K562 (cell line): Measurements from ENCODE around the gene EPHB1. TPM values are rescaled to one million over a fixed set of nuclear protein-coding genes. Genes with fewer than 3 reads are reported as not detected.

Experiments used
- ATAC-seq: fragments of 200-7000 bp; cut with Tn5 transposase; 3 replicates; pipeline ENCODE4 v1.9.1; 2020; ENCODE audit warnings: moderate library complexity
- BruUV-seq: library from RNA; stranded (reverse); fragments of 400-500 nt; replicated peaks from 2 replicates; lab custom pipeline; 2021; lab: Mats Ljungman, UMichigan
- CTCF ChIA-PET: fragments of 300-600 bp; formaldehyde crosslinking; extraction: SDS; loops from one replicate; lab custom pipeline; 2021; ENCODE audit warnings: low intra/inter-chr PET ratio; lab: Yijun Ruan, JAX
- POLR2A ChIA-PET: fragments of 300-600, 350-650 bp; sonication (Branson Sonifier 250); formaldehyde crosslinking; extraction: SDS; loops from one replicate; lab custom pipeline; 2021; ENCODE audit warnings: antibody characterized with exemption, inconsistent platforms; lab: Yijun Ruan, JAX
- DNase-seq, 4 experiments: peaks; one replicate each; pipeline versions ENCODE4 v3.0.0 to v3.0.0-alpha.2; 2011 to 2018; ENCODE audit warnings: low spot score in 3 of 4, mixed read lengths in 3 of 4; ENCODE audit errors: extremely low read depth in 1 of 4
- FAIRE-seq: peaks from 2 replicates; lab custom pipeline; 2011; peaks lifted over from hg19 to GRCh38; lab: Jason Lieb, UNC
- H2AFZ ChIP-seq: 2 replicates; pipeline ENCODE4 v1.6.0; 2011; ENCODE audit warnings: low read depth, low read length, control low read depth, inconsistent platforms
- H3K27ac ChIP-seq: fragments of 200-600 bp; 3 replicates; pipeline ENCODE4 v1.8.0; 2011; ENCODE audit warnings: low read depth, mild to moderate bottlenecking, control low read depth, inconsistent platforms, low read length, moderate library complexity, mixed read lengths; ENCODE audit errors: extremely low read depth
- H3K27me3 ChIP-seq, 2 experiments: fragments of 300-600 bp in 1 of 2; 2 replicates in 1 of 2; 3 replicates in 1 of 2; pipeline versions ENCODE4 v1.6.0 to v1.8.0; 2011; ENCODE audit warnings: inconsistent platforms in 2 of 2, low read length in 2 of 2, mild to moderate bottlenecking in 1 of 2, mixed read lengths in 1 of 2, moderate library complexity in 1 of 2; ENCODE audit not compliant: control insufficient read depth in 2 of 2, insufficient read depth in 2 of 2
- H3K36me3 ChIP-seq: fragments of 300-600 bp; 3 replicates; pipeline ENCODE4 v1.8.0; 2011; ENCODE audit warnings: mild to moderate bottlenecking, low read length, inconsistent platforms; ENCODE audit not compliant: control insufficient read depth, insufficient read depth
- H3K4me1 ChIP-seq, 2 experiments: fragments of 200-600 bp in 1 of 2; replicated peaks in 1 of 2; 2 replicates in 1 of 2; 3 replicates in 1 of 2; pipeline versions ENCODE4 v1.5.1 to v1.8.0; 2011; ENCODE audit warnings: inconsistent platforms in 2 of 2, low read length in 2 of 2, mild to moderate bottlenecking in 1 of 2, mixed read lengths in 1 of 2, moderate library complexity in 1 of 2; ENCODE audit not compliant: control insufficient read depth in 2 of 2, insufficient read depth in 2 of 2
- H3K4me2 ChIP-seq: 2 replicates; pipeline ENCODE4 v1.6.1; 2011; ENCODE audit warnings: low read length, control low read depth, inconsistent platforms, mixed read lengths; ENCODE audit not compliant: insufficient read depth
- H3K4me3 ChIP-seq: fragments of 200-600 bp; sonication (generic), shearing (Covaris generic); 2 replicates; pipeline ENCODE4 v1.5.1; 2016; ENCODE audit warnings: control low read depth, inconsistent platforms
- H3K79me2 ChIP-seq: fragments of 200-600 bp; 3 replicates; pipeline ENCODE4 v1.8.0; 2011; ENCODE audit warnings: low read length, inconsistent platforms; ENCODE audit not compliant: control insufficient read depth, insufficient read depth
- H3K9ac ChIP-seq, 2 experiments: 2 replicates each; pipeline versions ENCODE4 v1.6.0 to v1.6.1; 2011; ENCODE audit warnings: low read depth in 2 of 2, low read length in 2 of 2, control low read depth in 1 of 2, inconsistent platforms in 1 of 2, mild to moderate bottlenecking in 1 of 2, mixed read lengths in 1 of 2; ENCODE audit not compliant: insufficient read depth in 1 of 2
- H3K9me1 ChIP-seq: one replicate; pipeline ENCODE4 v1.6.0; 2011; ENCODE audit warnings: inconsistent platforms, mild to moderate bottlenecking, low read length, moderate library complexity; ENCODE audit not compliant: control insufficient read depth, insufficient read depth
- H3K9me3 ChIP-seq: replicated peaks from 2 replicates; pipeline ENCODE4 v1.5.1; 2011; ENCODE audit warnings: low read depth, low read length, inconsistent platforms; ENCODE audit not compliant: control insufficient read depth, insufficient read depth
- H4K20me1 ChIP-seq: replicated peaks from 2 replicates; pipeline ENCODE4 v1.6.1; 2011; ENCODE audit warnings: low read length, inconsistent platforms, mixed read lengths; ENCODE audit not compliant: control insufficient read depth, insufficient read depth
- ASH1L ChIP-seq: fragments of 450-650 bp; IDR thresholded peaks from 2 replicates; pipeline ENCODE4 v1.6.1; 2018; ENCODE audit warnings: borderline replicate concordance, mild to moderate bottlenecking, low read depth; ENCODE audit not compliant: partially characterized antibody
- BCL6 ChIP-seq: fragments of 250-450 bp; sonication (Bioruptor Pico); IDR thresholded peaks from 2 replicates; pipeline ENCODE4 v1.4.0; 2020
- MAFF ChIP-seq: IDR thresholded peaks from 2 replicates; pipeline ENCODE4 v1.6.1; 2012; ENCODE audit warnings: low read length, improper control_type of control experiment
- MCM7 ChIP-seq, 2 experiments: fragments of 450-650 bp; IDR thresholded peaks; 2 replicates each; pipeline ENCODE4 v1.6.1; 2016 to 2018
- MYBL2 ChIP-seq, 2 experiments: fragments of 450-650 bp in 1 of 2; sonication (generic) in 1 of 2; formaldehyde crosslinking in 1 of 2; IDR thresholded peaks; 2 replicates each; pipeline versions ENCODE4 v1.6.1 to v1.8.1; 2017 to 2022; ENCODE audit warnings: borderline replicate concordance in 1 of 2, inconsistent platforms in 1 of 2, low read depth in 1 of 2, mild to moderate bottlenecking in 1 of 2, missing genetic modification reagents in 1 of 2, moderate library complexity in 1 of 2
- PTBP1 ChIP-seq: fragments of 200-400 bp; formaldehyde crosslinking; IDR thresholded peaks from 2 replicates; pipeline ENCODE4 v1.6.1; 2017; ENCODE audit warnings: low read depth, low read length
- RBM25 ChIP-seq: fragments of 200-400 bp; formaldehyde crosslinking; IDR thresholded peaks from 2 replicates; pipeline ENCODE4 v1.6.1; 2018; ENCODE audit warnings: low read length, low read depth, moderate library complexity; ENCODE audit not compliant: severe bottlenecking
- RUNX1 ChIP-seq: sonication (generic); IDR thresholded peaks from 2 replicates; pipeline ENCODE4 v1.6.1; 2016; ENCODE audit warnings: antibody characterized with exemption, low read depth
- ZFP36 ChIP-seq: fragments of 150-350 bp; IDR thresholded peaks from 2 replicates; pipeline ENCODE4 v1.6.1; 2018; ENCODE audit warnings: low read length, low read depth; ENCODE audit not compliant: partially characterized antibody
- WGBS: fragments of 100-300 bp; shearing (Covaris generic); methylation state at CpG from one replicate; pipeline ENCODE4 v1.1.6; 2016; ENCODE audit warnings: low coverage, mixed read lengths; ENCODE audit not compliant: insufficient coverage; ENCODE audit errors: missing lambda C conversion rate; 5-methylcytosine and 5-hydroxymethylcytosine counted together
- in situ Hi-C: fragments of 300-500 bp; cut with MboI; formaldehyde crosslinking; loops from 4 replicates; pipeline ENCODE4 v1.15.0; 2018; ENCODE audit warnings: inconsistent platforms, mixed read lengths
- intact Hi-C: fragments of 100-400 bp; cut with micrococcal nuclease; formaldehyde crosslinking; loops from 2 replicates; pipeline ENCODE4 v1.14.2; 2022
- polyA plus RNA-seq, 8 experiments: library from polyadenylated mRNA; depleted of rRNA in 4 of 8; stranded (reverse) in 5 of 8; unstranded in 3 of 8; fragments of >200 nt; fragmentation: Nextera tagmentation in 2 of 8; fragmentation: Illumina TruSeq in 1 of 8; extraction: Ambion mirVana in 2 of 8; extraction: Trizol in 1 of 8; gene quantifications; 2 replicates each; pipeline versions ENCODE4 v1.2.1 to v1.2.3, GENCODE V29; 2011 to 2014; ENCODE audit warnings: inconsistent platforms in 1 of 8, missing spikeins in 1 of 8
- total RNA-seq, 7 experiments: library from RNA; depleted of rRNA in 6 of 7; stranded (reverse); fragments of >200 nt in 6 of 7; fragmentation: Illumina TruSeq in 2 of 7; extraction: Trizol in 2 of 7; gene quantifications; 2 replicates each; pipeline versions ENCODE4 v1.2.1 to v1.2.3, GENCODE V29; 2011 to 2021; ENCODE audit warnings: low replicate concordance in 1 of 7
- TF ChIP-seq, protein P1 (sequence below): fragments of 450-650 bp; IDR thresholded peaks from 2 replicates; pipeline ENCODE4 v1.6.1; 2018; ENCODE audit not compliant: partially characterized antibody
- TF ChIP-seq, protein P2 (sequence below): fragments of 250-450 bp; sonication (Bioruptor Pico); IDR thresholded peaks from 2 replicates; pipeline ENCODE4 v1.4.0; 2020; ENCODE audit warnings: mild to moderate bottlenecking, moderate library complexity, borderline replicate concordance
- TF ChIP-seq, protein P3 (sequence below): sonication (generic); formaldehyde crosslinking; IDR thresholded peaks from 2 replicates; pipeline ENCODE4 v1.8.0; 2022; ENCODE audit warnings: mild to moderate bottlenecking, missing genetic modification reagents

EPHB1 gene
- total and polyA plus RNA-seq, 9 of the 15 experiments (the other 6 are each of a cell fraction or from before 2014, with no cell fraction given) = 0.29 TPM; not detected in 8

DNA sequence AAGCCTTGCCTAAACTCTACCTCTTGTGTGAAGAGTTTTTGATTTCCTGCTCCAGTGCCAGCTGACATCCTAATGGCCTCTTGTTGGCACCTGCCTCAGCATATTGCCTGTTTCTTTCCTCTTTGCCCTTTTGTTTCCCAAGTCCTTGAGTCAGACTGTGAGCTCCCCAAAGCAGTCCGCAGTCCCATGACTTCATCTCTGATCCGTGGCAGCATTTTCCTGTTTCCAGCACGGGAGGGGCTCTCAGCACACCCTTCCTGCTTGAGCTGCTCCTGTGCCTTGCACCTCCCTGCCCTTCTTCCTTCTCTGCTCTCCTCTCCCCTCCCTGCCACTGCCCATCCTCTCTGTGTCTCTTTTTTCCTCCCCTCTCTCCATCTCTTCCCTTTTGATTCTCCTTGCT is 179.6 kb downstream of the EPHB1 start (continued):
- TF ChIP-seq, protein P1, sequence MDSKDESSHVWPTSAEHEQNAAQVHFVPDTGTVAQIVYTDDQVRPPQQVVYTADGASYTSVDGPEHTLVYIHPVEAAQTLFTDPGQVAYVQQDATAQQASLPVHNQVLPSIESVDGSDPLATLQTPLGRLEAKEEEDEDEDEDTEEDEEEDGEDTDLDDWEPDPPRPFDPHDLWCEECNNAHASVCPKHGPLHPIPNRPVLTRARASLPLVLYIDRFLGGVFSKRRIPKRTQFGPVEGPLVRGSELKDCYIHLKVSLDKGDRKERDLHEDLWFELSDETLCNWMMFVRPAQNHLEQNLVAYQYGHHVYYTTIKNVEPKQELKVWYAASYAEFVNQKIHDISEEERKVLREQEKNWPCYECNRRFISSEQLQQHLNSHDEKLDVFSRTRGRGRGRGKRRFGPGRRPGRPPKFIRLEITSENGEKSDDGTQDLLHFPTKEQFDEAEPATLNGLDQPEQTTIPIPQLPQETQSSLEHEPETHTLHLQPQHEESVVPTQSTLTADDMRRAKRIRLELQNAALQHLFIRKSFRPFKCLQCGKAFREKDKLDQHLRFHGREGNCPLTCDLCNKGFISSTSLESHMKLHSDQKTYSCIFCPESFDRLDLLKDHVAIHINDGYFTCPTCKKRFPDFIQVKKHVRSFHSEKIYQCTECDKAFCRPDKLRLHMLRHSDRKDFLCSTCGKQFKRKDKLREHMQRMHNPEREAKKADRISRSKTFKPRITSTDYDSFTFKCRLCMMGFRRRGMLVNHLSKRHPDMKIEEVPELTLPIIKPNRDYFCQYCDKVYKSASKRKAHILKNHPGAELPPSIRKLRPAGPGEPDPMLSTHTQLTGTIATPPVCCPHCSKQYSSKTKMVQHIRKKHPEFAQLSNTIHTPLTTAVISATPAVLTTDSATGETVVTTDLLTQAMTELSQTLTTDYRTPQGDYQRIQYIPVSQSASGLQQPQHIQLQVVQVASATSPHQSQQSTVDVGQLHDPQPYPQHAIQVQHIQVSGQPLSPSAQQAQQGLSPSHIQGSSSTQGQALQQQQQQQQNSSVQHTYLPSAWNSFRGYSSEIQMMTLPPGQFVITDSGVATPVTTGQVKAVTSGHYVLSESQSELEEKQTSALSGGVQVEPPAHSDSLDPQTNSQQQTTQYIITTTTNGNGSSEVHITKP = no peak
- TF ChIP-seq RBM25 (no peak), ASH1L (no peak), MCM7 (IDR thresholded peaks at IDR 0.05) (no peak), ZFP36 (no peak), BCL6 (no peak)
- TF ChIP-seq, all 486 proteins: peak for 0

DNA sequence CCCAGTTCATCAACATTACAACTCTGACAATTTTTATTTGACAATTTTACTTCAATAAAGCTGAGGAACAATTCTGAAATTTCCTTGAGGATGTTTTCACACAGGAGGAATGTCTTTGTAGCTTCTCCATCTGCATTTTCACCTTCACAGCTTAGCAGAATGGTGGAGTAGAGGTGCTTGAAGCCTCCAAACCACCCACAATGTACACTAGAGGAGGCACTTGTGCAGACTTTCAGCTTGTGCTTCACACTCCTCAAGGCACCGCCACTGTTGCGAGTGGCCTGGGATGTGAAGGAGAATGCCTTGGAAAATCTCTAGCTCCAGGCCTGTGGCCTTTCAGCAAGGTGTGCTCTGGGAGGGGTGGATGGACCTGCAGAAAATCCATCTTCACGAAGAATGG is 181.9 kb downstream of the EPHB1 start:
- no peak overlapping the region for H3K4me3 ChIP-seq
- no peak overlapping the region for H3K9ac ChIP-seq
- WGBS = 0% methylated on average over 2 of the region's 3 CpGs
- FAIRE-seq (no peak), ATAC-seq (no peak), DNase-seq (no peak)
- H3K9me3 ChIP-seq = no peaks in the 10 kb centered on the region
- H3K4me1 ChIP-seq = no peaks in the 10 kb centered on the region
- H4K20me1 ChIP-seq = no peaks in the 10 kb centered on the region
- no peak overlapping the region for H3K4me2 ChIP-seq
- H2AFZ ChIP-seq = no peak overlapping the region
- in situ Hi-C loops = no loop called here
- H3K27me3 ChIP-seq = no peaks in the 10 kb centered on the region
- intact Hi-C loops = no loop called here
- H3K36me3 ChIP-seq = no peaks in the 10 kb centered on the region
- no peaks in the 10 kb centered on the region for H3K9me1 ChIP-seq
- no peak overlapping the region for H3K27ac ChIP-seq
- POLR2A ChIA-PET = interaction anchor here (0.7 kb wide), 1 partner anchor 9 kb away, joined by 4 read pairs; no protein-coding TSS in a partner anchor
- BruUV-seq = no TSS peak
- no peaks in the 10 kb centered on the region for H3K79me2 ChIP-seq
- CTCF ChIA-PET = no interaction called here
- TF ChIP-seq RUNX1 = no peak
- no peak for TF ChIP-seq MCM7 (IDR thresholded peaks at IDR 0.05)
- TF ChIP-seq, protein P2, sequence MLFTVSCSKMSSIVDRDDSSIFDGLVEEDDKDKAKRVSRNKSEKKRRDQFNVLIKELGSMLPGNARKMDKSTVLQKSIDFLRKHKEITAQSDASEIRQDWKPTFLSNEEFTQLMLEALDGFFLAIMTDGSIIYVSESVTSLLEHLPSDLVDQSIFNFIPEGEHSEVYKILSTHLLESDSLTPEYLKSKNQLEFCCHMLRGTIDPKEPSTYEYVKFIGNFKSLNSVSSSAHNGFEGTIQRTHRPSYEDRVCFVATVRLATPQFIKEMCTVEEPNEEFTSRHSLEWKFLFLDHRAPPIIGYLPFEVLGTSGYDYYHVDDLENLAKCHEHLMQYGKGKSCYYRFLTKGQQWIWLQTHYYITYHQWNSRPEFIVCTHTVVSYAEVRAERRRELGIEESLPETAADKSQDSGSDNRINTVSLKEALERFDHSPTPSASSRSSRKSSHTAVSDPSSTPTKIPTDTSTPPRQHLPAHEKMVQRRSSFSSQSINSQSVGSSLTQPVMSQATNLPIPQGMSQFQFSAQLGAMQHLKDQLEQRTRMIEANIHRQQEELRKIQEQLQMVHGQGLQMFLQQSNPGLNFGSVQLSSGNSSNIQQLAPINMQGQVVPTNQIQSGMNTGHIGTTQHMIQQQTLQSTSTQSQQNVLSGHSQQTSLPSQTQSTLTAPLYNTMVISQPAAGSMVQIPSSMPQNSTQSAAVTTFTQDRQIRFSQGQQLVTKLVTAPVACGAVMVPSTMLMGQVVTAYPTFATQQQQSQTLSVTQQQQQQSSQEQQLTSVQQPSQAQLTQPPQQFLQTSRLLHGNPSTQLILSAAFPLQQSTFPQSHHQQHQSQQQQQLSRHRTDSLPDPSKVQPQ (CRISPR knock-in tag) = no peak
- TF ChIP-seq PTBP1 = no peak
- TF ChIP-seq MYBL2 (IDR thresholded peaks at IDR 0.05; ENCODE audit: low read depth) = no peak
- TF ChIP-seq MYBL2 (CRISPR knock-in tag; IDR thresholded peaks at IDR 0.05; ENCODE audit: borderline replicate concordance) = no peak
- TF ChIP-seq, protein P3, sequence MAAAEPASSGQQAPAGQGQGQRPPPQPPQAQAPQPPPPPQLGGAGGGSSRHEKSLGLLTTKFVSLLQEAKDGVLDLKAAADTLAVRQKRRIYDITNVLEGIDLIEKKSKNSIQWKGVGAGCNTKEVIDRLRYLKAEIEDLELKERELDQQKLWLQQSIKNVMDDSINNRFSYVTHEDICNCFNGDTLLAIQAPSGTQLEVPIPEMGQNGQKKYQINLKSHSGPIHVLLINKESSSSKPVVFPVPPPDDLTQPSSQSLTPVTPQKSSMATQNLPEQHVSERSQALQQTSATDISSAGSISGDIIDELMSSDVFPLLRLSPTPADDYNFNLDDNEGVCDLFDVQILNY (CRISPR knock-in tag) = no peak
- no peak for TF ChIP-seq MAFF
